Activated effector memory CD4-positive, alpha-beta T cell treated with anti-CD3 and anti-CD28 coated beads, Interleukin-2, amount 50 U/mL, for 16 hours (primary cell): ENCODE measurements around the gene ZFPM1.
"Not testable (repeated sequence)": the region's sequence is repeated elsewhere in the genome, so short reads cannot be mapped to it uniquely, and the experiment has no call there.

Experiments used
- DNase-seq: peaks from one replicate; pipeline ENCODE4 v3.0.0-alpha.2; 2020

The ZFPM1 gene

DNA sequence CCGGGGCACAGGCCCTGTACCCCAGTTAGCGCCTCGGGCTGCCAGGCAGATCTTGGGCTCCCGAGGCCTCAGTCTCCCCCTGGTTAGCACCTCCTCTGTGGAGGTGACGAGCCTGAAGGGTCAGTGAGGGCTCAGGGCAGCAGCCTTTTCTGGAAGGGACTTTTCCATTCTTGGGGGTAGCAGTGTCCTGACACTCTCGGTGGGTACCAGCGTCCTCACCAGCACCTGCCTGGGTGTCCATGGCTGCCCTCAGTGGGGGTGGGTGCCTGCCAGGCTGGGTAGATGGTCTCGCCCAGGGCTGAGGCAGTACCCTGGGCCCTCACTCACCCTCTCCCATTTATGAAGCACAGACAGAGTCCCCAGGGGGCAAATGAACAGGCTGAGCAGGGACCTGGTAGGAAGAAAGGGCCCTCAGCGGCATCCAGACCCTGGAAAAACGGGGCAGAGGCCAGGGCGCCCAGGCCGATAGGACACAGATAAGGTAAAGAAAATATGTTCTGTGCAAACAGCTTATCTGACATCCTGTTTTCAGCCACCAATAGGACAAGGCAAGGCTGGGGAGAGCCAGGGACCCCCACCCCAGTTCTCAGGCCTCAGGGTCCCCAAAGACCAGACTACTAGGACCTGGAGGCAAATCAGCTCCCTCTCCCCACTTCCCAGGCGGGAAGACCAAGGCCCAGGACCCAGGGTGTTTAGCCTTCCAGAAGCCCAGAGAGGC, 50.9 kb downstream of the ZFPM1 start:
- DNase-seq = no peak

- DNase-seq = no peak
Observed at GRCh38 chr16:88504489-88505404, 51.7 kb downstream of the ZFPM1 start.

- DNase-seq = peak; percentile 84
Observed at GRCh38 chr16:88505405-88506082, 52.5 kb downstream of the ZFPM1 start.

GRCh38 chr16:88506723-88507122, 53.6 kb downstream of the ZFPM1 start:
- no peak for DNase-seq

- DNase-seq = no peak
Observed at GRCh38 chr16:88507231-88507743, 54.2 kb downstream of the ZFPM1 start.

DNA sequence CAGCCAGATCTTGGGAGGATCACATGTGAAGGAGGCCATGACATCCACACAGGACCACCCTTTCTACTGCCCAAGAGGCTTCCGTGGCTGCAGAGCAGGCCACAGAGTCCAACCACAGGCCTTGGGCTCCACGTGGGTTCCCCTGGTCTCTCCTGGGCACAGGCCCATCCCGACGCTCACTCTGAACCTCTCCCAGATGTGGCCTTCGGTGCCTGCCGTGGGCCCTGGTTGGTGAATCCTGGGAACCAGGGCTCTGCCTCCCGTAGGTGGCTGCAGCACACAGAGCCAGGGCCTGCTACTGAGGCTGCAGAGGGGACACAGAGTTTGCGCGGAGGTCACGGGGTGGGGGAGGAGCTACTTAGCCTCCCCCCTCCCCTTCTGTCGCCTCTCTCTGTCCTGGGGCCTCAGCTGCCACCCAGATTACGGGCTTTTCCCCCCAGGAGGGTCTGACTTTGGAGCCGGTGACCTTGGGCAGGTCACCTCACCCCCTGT, 55.3 kb downstream of the ZFPM1 start:
- no peak for DNase-seq

GRCh38 chr16:88508868-88509748, 56.0 kb downstream of the ZFPM1 start:
- DNase-seq = no peak

DNA sequence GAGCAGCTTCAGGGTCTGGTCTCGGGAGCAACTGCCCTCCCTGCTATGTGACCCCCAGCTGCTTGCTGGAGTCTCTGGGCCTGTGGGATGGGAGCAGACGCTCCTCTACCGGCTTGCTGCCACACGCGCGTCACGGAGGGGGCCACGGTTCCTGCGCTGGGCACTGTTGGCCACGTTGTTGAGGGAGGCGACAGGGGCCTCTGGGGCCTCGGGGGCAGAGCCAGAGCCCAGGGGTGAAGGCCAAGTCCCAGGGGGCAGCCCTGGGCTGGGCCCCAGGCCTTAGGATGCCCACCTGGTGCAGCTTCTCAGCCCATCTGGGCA, 56.6 kb downstream of the ZFPM1 start:
- no peak for DNase-seq

GRCh38 chr16:88510091-88510994, 57.3 kb downstream of the ZFPM1 start:
- no peak for DNase-seq

DNA sequence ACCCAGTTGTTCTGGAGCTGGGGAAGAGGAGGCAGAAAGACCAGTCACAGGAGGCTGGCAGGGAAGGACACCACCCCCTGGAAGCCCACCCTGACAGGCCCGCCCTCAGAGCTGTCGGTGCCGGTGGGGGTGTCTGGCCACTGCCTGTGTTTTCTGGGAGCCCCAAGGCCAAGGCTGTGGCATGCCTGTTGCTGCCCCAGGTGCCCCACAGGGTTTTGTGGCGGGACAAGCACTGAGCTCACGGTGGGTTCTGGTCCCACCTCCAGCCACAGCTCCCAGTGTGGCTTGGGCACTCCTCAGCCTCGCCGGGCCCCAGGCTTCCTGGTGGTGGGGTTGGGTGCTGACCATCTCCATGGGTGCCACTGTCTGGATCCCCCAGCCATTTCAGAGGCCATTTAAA, 58.0 kb downstream of the ZFPM1 start:
- no peak for DNase-seq

DNA sequence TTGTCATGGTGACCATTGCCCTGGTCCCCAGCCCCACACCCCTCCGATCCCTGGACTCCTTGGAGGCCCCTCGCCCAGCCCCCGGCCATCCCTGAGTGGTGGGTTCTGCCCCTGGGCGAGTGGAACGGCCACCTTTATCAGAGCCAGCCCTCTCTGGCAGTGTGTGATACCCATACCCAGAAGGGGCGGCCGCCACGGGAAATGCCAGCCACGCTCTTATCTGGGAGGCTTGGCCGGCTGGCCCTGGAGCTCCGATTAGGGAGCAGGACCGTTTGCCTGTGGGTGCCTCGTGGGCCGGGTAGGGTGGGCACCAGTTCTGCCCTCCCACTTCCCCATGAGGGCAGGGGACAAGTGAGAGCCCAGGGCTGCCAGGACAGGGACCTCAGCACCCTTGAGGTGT, 58.8 kb downstream of the ZFPM1 start:
- DNase-seq = no peak

- DNase-seq = no peak
Observed at GRCh38 chr16:88512728-88513696, 59.9 kb downstream of the ZFPM1 start.

GRCh38 chr16:88514070-88514469, 61.0 kb downstream of the ZFPM1 start:
- no peak for DNase-seq

- DNase-seq = no peak
Observed at GRCh38 chr16:88514526-88515232, 61.6 kb downstream of the ZFPM1 start.

GRCh38 chr16:88515371-88515770, 62.3 kb downstream of the ZFPM1 start:
- no peak for DNase-seq

GRCh38 chr16:88515925-88516594, 63.0 kb downstream of the ZFPM1 start:
- no peak for DNase-seq

GRCh38 chr16:88516601-88517061, 63.6 kb downstream of the ZFPM1 start:
- no peak for DNase-seq

DNA sequence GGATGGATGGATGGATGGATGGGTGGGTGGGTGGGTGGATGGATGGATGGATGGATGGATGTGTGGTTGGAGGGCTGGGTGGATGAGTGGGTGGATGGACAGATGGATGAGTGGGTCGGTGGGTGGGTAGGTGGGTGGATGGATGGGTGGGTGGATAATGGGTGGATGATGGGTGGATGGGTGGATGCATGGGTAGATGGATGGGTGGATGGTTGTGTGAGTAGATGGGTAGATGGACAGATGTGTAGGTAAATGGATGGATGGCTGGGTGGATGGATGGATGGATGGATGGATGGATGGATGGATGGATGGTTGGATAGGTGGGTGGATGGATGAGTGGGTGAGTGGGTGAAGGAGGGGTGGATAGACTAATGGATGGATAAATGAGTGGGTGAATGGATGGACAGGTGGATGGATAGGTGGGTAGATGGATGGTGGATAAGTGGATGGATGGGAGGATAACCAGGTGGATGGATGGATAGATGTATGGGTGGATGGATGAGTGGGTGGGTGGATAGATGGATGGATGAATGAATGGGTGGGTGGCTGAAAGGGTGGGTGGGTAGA, 64.2 kb downstream of the ZFPM1 start:
- not testable (repeated sequence) for DNase-seq
